Vagina (tissue), 2 donors: Measurements from ENCODE around the gene ALK.

Source experiments
- POLR2A ChIP-seq, 2 donors: fragments of 450-650 bp; IDR thresholded peaks; one replicate each; pipeline ENCODE4 v1.6.1; 2017; ENCODE audit warnings: antibody characterized with exemption in 2 of 2, mild to moderate bottlenecking in 2 of 2, moderate library complexity in 2 of 2
- TF ChIP-seq, protein P1 (sequence below), 3 experiments: fragments of 450-650 bp in 2 of 3; fragments of 200-600 bp in 1 of 3; sonication (generic) in 1 of 3; IDR thresholded peaks; one replicate each; pipeline ENCODE4 v1.5.1; 2017 to 2019; ENCODE audit warnings: antibody characterized with exemption in 3 of 3, mild to moderate bottlenecking in 2 of 3, moderate library complexity in 2 of 3

DNA sequence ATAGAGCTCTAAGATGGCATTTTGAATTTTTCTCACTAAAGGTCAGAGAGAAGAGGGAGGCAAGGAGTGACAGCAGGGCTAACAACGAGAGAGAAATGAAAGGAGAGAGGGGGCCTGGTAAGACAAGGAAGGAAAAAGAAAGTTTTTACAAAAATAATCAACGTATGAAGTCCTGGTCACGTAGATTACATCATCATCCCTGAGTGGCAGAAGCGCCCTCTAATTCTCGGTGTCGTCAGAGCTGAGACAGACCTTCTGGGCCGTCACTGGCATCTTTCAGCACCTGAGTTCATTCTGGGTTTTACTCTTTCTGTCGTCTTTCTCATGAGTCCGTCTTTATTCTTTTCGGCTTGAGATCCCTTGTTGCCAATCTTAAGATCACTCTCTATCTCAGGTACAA, 329.8 kb downstream of the ALK start:
- TF ChIP-seq, protein P1, sequence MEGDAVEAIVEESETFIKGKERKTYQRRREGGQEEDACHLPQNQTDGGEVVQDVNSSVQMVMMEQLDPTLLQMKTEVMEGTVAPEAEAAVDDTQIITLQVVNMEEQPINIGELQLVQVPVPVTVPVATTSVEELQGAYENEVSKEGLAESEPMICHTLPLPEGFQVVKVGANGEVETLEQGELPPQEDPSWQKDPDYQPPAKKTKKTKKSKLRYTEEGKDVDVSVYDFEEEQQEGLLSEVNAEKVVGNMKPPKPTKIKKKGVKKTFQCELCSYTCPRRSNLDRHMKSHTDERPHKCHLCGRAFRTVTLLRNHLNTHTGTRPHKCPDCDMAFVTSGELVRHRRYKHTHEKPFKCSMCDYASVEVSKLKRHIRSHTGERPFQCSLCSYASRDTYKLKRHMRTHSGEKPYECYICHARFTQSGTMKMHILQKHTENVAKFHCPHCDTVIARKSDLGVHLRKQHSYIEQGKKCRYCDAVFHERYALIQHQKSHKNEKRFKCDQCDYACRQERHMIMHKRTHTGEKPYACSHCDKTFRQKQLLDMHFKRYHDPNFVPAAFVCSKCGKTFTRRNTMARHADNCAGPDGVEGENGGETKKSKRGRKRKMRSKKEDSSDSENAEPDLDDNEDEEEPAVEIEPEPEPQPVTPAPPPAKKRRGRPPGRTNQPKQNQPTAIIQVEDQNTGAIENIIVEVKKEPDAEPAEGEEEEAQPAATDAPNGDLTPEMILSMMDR (IDR thresholded peaks at IDR 0.05), result no peak
- TF ChIP-seq POLR2A (IDR thresholded peaks at IDR 0.05), result no peak
